HepG2 (cell line): ENCODE results near the gene CRIM1. TPM values are rescaled to one million over a fixed set of nuclear protein-coding genes. Genes with fewer than 3 reads are reported as not detected.

Experiments used
- ARID3A ChIP-seq: IDR thresholded peaks from 2 replicates; pipeline ENCODE4 v1.6.1; 2012; ENCODE audit warnings: low read depth, low read length, improper control_type of control experiment
- ATF1 ChIP-seq: IDR thresholded peaks from 2 replicates; pipeline ENCODE4 v1.6.1; 2016; ENCODE audit warnings: mild to moderate bottlenecking, control low read depth
- EHMT2 ChIP-seq: fragments of 200-600 bp; sonication (generic); IDR thresholded peaks from 2 replicates; pipeline ENCODE4 v1.7.0; 2017; ENCODE audit warnings: antibody characterized with exemption, low read depth, low read length, borderline replicate concordance
- FOXO1 ChIP-seq: sonication (generic); formaldehyde crosslinking; IDR thresholded peaks from 2 replicates; pipeline ENCODE4 v1.4.0; 2020; ENCODE audit warnings: missing genetic modification reagents
- HMG20A ChIP-seq: IDR thresholded peaks from 2 replicates; pipeline ENCODE4 v1.6.1; 2016; ENCODE audit warnings: borderline replicate concordance
- HOMEZ ChIP-seq: IDR thresholded peaks from 2 replicates; pipeline ENCODE4 v1.6.1; 2016; ENCODE audit warnings: low read depth
- HOXA9 ChIP-seq: sonication (generic); formaldehyde crosslinking; IDR thresholded peaks from 2 replicates; pipeline ENCODE4 v1.8.1; 2022; ENCODE audit warnings: missing genetic modification reagents, mild to moderate bottlenecking, moderate library complexity, borderline replicate concordance
- RARA ChIP-seq: IDR thresholded peaks from 2 replicates; pipeline ENCODE4 v1.6.1; 2016; ENCODE audit warnings: missing genetic modification reagents, missing compliant biosample characterization
- RXRB ChIP-seq: IDR thresholded peaks from 2 replicates; pipeline ENCODE4 v1.6.1; 2016; ENCODE audit warnings: borderline replicate concordance, missing genetic modification reagents, missing compliant biosample characterization
- SOX5 ChIP-seq: IDR thresholded peaks from 2 replicates; pipeline ENCODE4 v1.6.1; 2016; ENCODE audit warnings: borderline replicate concordance
- ZNF20 ChIP-seq: sonication (generic); formaldehyde crosslinking; IDR thresholded peaks from 2 replicates; pipeline ENCODE4 v1.4.0; 2020; ENCODE audit warnings: mild to moderate bottlenecking, moderate library complexity, missing genetic modification reagents
- ZNF432 ChIP-seq: sonication (generic); formaldehyde crosslinking; IDR thresholded peaks from 2 replicates; pipeline ENCODE4 v1.5.0; 2020; ENCODE audit warnings: missing genetic modification reagents, mild to moderate bottlenecking, borderline replicate concordance
- ZSCAN9 ChIP-seq: IDR thresholded peaks from 2 replicates; pipeline ENCODE4 v1.6.1; 2016; ENCODE audit warnings: borderline replicate concordance
- polyA plus RNA-seq, 8 experiments: library from polyadenylated mRNA; depleted of rRNA in 3 of 8; stranded (reverse) in 7 of 8; unstranded in 1 of 8; fragments of >200 nt; fragmentation: Illumina TruSeq in 4 of 8; extraction: Trizol in 4 of 8; gene quantifications; 2 replicates each; pipeline versions ENCODE4 v1.2.1 to v1.2.3, GENCODE V29; 2011 to 2016; ENCODE audit warnings: low read depth in 4 of 8, missing spikeins in 1 of 8, mixed read lengths in 1 of 8; ENCODE audit not compliant: insufficient read depth in 1 of 8
- total RNA-seq, 5 experiments: library from RNA; depleted of rRNA; stranded (reverse); fragments of >200 nt; fragmentation: Illumina TruSeq; extraction: Trizol; gene quantifications; 2 replicates each; pipeline ENCODE4 v1.2.3, GENCODE V29; 2016; ENCODE audit warnings: low read depth in 1 of 5
- TF ChIP-seq, protein P1 (sequence below): sonication (generic); formaldehyde crosslinking; IDR thresholded peaks from 2 replicates; pipeline ENCODE4 v1.4.0; 2020; ENCODE audit warnings: mild to moderate bottlenecking, missing genetic modification reagents
- TF ChIP-seq, protein P2 (sequence below): sonication (generic); formaldehyde crosslinking; IDR thresholded peaks from 2 replicates; pipeline ENCODE4 v1.5.1; 2020; ENCODE audit warnings: missing genetic modification reagents, mild to moderate bottlenecking, borderline replicate concordance
- TF ChIP-seq, protein P3 (sequence below): sonication (generic); formaldehyde crosslinking; IDR thresholded peaks from 2 replicates; pipeline ENCODE4 v1.5.0; 2020; ENCODE audit warnings: missing genetic modification reagents, mild to moderate bottlenecking, borderline replicate concordance
- TF ChIP-seq, protein P4 (sequence below): sonication (generic); formaldehyde crosslinking; IDR thresholded peaks from 2 replicates; pipeline ENCODE4 v1.8.1; 2023; ENCODE audit warnings: mild to moderate bottlenecking, moderate library complexity, missing genetic modification reagents

The CRIM1 gene
- total and polyA plus RNA-seq, 2 of the 13 experiments (the other 11 are each of a cell fraction or from before 2014, with no cell fraction given) = 39.1 to 69.9 TPM

GRCh38 chr2:36360834-36361233 is 5.3 kb downstream of the CRIM1 start (continued):
- TF ChIP-seq ZNF432 (CRISPR knock-in tag) = no peak
- 0 out of 2 replicates have a peak, but pooled peaks have one; percentile 21 for TF ChIP-seq ATF1 (CRISPR knock-in tag)
- TF ChIP-seq, protein P1, sequence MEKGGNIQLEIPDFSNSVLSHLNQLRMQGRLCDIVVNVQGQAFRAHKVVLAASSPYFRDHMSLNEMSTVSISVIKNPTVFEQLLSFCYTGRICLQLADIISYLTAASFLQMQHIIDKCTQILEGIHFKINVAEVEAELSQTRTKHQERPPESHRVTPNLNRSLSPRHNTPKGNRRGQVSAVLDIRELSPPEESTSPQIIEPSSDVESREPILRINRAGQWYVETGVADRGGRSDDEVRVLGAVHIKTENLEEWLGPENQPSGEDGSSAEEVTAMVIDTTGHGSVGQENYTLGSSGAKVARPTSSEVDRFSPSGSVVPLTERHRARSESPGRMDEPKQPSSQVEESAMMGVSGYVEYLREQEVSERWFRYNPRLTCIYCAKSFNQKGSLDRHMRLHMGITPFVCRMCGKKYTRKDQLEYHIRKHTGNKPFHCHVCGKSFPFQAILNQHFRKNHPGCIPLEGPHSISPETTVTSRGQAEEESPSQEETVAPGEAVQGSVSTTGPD (CRISPR knock-in tag) = no peak
- TF ChIP-seq HOXA9 (CRISPR knock-in tag) = no peak
- TF ChIP-seq, protein P2, sequence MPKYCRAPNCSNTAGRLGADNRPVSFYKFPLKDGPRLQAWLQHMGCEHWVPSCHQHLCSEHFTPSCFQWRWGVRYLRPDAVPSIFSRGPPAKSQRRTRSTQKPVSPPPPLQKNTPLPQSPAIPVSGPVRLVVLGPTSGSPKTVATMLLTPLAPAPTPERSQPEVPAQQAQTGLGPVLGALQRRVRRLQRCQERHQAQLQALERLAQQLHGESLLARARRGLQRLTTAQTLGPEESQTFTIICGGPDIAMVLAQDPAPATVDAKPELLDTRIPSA = no peak
- TF ChIP-seq ARID3A = 0 out of 2 replicates have a peak, but pooled peaks have one; percentile 13
- TF ChIP-seq SOX5 (CRISPR knock-in tag) = peak; percentile 62; the same call in 1 of the 2 replicates
- no peak for TF ChIP-seq EHMT2
- peak; percentile 51; the same call in 1 of the 2 replicates for TF ChIP-seq RARA (CRISPR knock-in tag)
- 0 out of 2 replicates have a peak, but pooled peaks have one; percentile 10 for TF ChIP-seq FOXO1 (CRISPR knock-in tag)
- no peak for TF ChIP-seq ZNF20
- TF ChIP-seq, protein P3, sequence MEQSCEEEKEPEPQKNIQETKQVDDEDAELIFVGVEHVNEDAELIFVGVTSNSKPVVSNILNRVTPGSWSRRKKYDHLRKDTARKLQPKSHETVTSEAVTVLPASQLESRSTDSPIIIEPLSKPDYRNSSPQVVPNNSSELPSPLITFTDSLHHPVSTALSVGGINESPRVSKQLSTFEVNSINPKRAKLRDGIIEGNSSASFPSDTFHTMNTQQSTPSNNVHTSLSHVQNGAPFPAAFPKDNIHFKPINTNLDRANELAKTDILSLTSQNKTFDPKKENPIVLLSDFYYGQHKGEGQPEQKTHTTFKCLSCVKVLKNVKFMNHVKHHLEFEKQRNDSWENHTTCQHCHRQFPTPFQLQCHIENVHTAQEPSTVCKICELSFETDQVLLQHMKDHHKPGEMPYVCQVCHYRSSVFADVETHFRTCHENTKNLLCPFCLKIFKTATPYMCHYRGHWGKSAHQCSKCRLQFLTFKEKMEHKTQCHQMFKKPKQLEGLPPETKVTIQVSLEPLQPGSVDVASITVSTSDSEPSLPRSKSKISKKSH (CRISPR knock-in tag) = no peak
- TF ChIP-seq RXRB (CRISPR knock-in tag) = peak; percentile 62; the same call in 1 of the 2 replicates
- peak; percentile 66; the same call in 1 of the 2 replicates for TF ChIP-seq HMG20A
- TF ChIP-seq HOMEZ (CRISPR knock-in tag) = peak; percentile 72; the same call in 1 of the 2 replicates
- TF ChIP-seq, protein P4, sequence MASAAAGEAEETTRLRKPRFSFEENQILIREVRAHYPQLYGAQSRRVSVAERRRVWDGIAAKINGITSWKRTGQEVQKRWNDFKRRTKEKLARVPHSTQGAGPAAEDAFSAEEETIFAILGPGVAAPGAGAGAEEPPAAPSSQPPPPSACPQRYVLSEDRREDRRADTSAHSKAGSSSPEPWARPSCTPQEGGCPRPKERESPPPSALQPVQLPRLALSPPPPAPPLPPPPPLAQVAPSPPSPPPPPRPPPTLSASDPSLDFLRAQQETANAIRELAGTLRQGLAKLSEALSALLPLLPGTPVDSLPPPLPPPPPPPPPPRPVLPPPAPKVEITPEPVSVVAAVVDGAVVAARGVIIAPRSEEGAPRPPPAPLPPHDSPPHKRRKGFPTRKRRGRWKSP (CRISPR knock-in tag) = no peak
- no peak for TF ChIP-seq ZSCAN9 (CRISPR knock-in tag)
